HEK293 (cell line): ENCODE measurements around the gene RFX2.

ENCODE experiments used
- AEBP2 ChIP-seq: fragments of 450-650 bp; formaldehyde crosslinking; IDR thresholded peaks from 2 replicates; pipeline ENCODE4 v1.5.1; 2016; ENCODE audit warnings: missing biosample characterization, missing genetic modification characterization, borderline replicate concordance
- ELK4 ChIP-seq: IDR thresholded peaks from 2 replicates; pipeline ENCODE4 v1.6.1; 2011; ENCODE audit warnings: mild to moderate bottlenecking, low read depth, low read length, borderline replicate concordance
- IKZF3 ChIP-seq: fragments of 450-650 bp; IDR thresholded peaks from 2 replicates; pipeline ENCODE4 v1.5.0; 2018; ENCODE audit warnings: missing biosample characterization, mild to moderate bottlenecking, missing genetic modification characterization, moderate library complexity
- KLF8 ChIP-seq: fragments of 450-650 bp; formaldehyde crosslinking; IDR thresholded peaks from 2 replicates; pipeline ENCODE4 v1.5.1; 2016; ENCODE audit warnings: missing biosample characterization, missing genetic modification characterization
- MEIS1 ChIP-seq: sonication (generic); formaldehyde crosslinking; IDR thresholded peaks from 2 replicates; pipeline ENCODE4 v1.8.1; 2022; ENCODE audit warnings: missing genetic modification reagents, mild to moderate bottlenecking, borderline replicate concordance
- OSR2 ChIP-seq: fragments of 450-650 bp; formaldehyde crosslinking; IDR thresholded peaks from 2 replicates; pipeline ENCODE4 v1.5.1; 2016; ENCODE audit warnings: missing biosample characterization, missing genetic modification characterization
- TCF7L2 ChIP-seq: IDR thresholded peaks from 2 replicates; pipeline ENCODE4 v1.6.1; 2011; ENCODE audit warnings: low read depth, mild to moderate bottlenecking, inconsistent platforms, low read length, moderate library complexity, borderline replicate concordance
- ZBTB10 ChIP-seq: fragments of 450-650 bp; formaldehyde crosslinking; IDR thresholded peaks from 2 replicates; pipeline ENCODE4 v1.5.1; 2016; ENCODE audit warnings: missing biosample characterization, missing genetic modification characterization
- ZBTB11 ChIP-seq: fragments of 450-650 bp; formaldehyde crosslinking; conservative IDR thresholded peaks from 2 replicates; pipeline ENCODE4 v1.5.1; 2016; ENCODE audit warnings: low read depth, missing biosample characterization, missing genetic modification characterization
- ZBTB17 ChIP-seq: fragments of 450-650 bp; formaldehyde crosslinking; IDR thresholded peaks from 2 replicates; pipeline ENCODE4 v1.5.1; 2016; ENCODE audit warnings: missing biosample characterization, missing genetic modification characterization
- ZBTB20 ChIP-seq: fragments of 450-650 bp; formaldehyde crosslinking; IDR thresholded peaks from 2 replicates; pipeline ENCODE4 v1.5.1; 2016; ENCODE audit warnings: missing biosample characterization, missing genetic modification characterization
- ZFHX2 ChIP-seq: fragments of 450-650 bp; formaldehyde crosslinking; conservative IDR thresholded peaks from 2 replicates; pipeline ENCODE4 v1.5.1; 2016; ENCODE audit warnings: missing biosample characterization, missing genetic modification characterization
- ZFP69B ChIP-seq: fragments of 450-650 bp; formaldehyde crosslinking; IDR thresholded peaks from 2 replicates; pipeline ENCODE4 v1.5.1; 2016; ENCODE audit warnings: missing biosample characterization, missing genetic modification characterization
- ZIC2 ChIP-seq: fragments of 450-650 bp; formaldehyde crosslinking; IDR thresholded peaks from 2 replicates; pipeline ENCODE4 v1.5.1; 2016; ENCODE audit warnings: missing biosample characterization, missing genetic modification characterization
- ZNF133 ChIP-seq: fragments of 450-650 bp; formaldehyde crosslinking; IDR thresholded peaks from 2 replicates; pipeline ENCODE4 v1.5.1; 2016; ENCODE audit warnings: missing biosample characterization, missing genetic modification characterization
- ZNF19 ChIP-seq: fragments of 450-650 bp; formaldehyde crosslinking; IDR thresholded peaks from 2 replicates; pipeline ENCODE4; 2016; ENCODE audit warnings: missing biosample characterization, missing genetic modification characterization, low read depth
- ZNF211 ChIP-seq: fragments of 450-650 bp; formaldehyde crosslinking; IDR thresholded peaks from 2 replicates; pipeline ENCODE4 v1.5.1; 2016; ENCODE audit warnings: low read depth, missing biosample characterization, missing genetic modification characterization
- ZNF221 ChIP-seq: fragments of 450-650 bp; formaldehyde crosslinking; IDR thresholded peaks from 2 replicates; pipeline ENCODE4 v1.5.1; 2017; ENCODE audit warnings: missing biosample characterization, missing genetic modification characterization, borderline replicate concordance
- ZNF366 ChIP-seq: fragments of 450-650 bp; formaldehyde crosslinking; conservative IDR thresholded peaks from 2 replicates; pipeline ENCODE4 v1.5.1; 2016; ENCODE audit warnings: missing biosample characterization, missing genetic modification characterization
- ZNF404 ChIP-seq: fragments of 450-650 bp; formaldehyde crosslinking; IDR thresholded peaks from 2 replicates; pipeline ENCODE4 v1.5.1; 2017; ENCODE audit warnings: missing biosample characterization, missing genetic modification characterization
- ZNF433 ChIP-seq: fragments of 450-650 bp; formaldehyde crosslinking; IDR thresholded peaks from 2 replicates; pipeline ENCODE4 v1.5.1; 2016; ENCODE audit warnings: missing biosample characterization, missing genetic modification characterization, low read depth
- ZNF513 ChIP-seq: fragments of 450-650 bp; IDR thresholded peaks from 2 replicates; pipeline ENCODE4 v1.5.1; 2018; ENCODE audit warnings: missing biosample characterization, missing genetic modification characterization
- ZNF548 ChIP-seq: fragments of 450-650 bp; formaldehyde crosslinking; IDR thresholded peaks from 2 replicates; pipeline ENCODE4 v1.5.1; 2016; ENCODE audit warnings: missing biosample characterization, missing genetic modification characterization
- ZNF560 ChIP-seq: fragments of 450-650 bp; formaldehyde crosslinking; IDR thresholded peaks from 2 replicates; pipeline ENCODE4 v1.5.1; 2017; ENCODE audit warnings: missing biosample characterization, missing genetic modification characterization, borderline replicate concordance
- ZNF623 ChIP-seq: fragments of 450-650 bp; formaldehyde crosslinking; IDR thresholded peaks from 2 replicates; pipeline ENCODE4 v1.5.1; 2016; ENCODE audit warnings: missing biosample characterization, missing genetic modification characterization
- ZNF677 ChIP-seq: fragments of 450-650 bp; IDR thresholded peaks from 2 replicates; pipeline ENCODE4 v1.5.0; 2018; ENCODE audit warnings: missing biosample characterization, mild to moderate bottlenecking, missing genetic modification characterization, moderate library complexity
- ZSCAN18 ChIP-seq: fragments of 450-650 bp; formaldehyde crosslinking; IDR thresholded peaks from 2 replicates; pipeline ENCODE4 v1.5.1; 2016; ENCODE audit warnings: missing biosample characterization, missing genetic modification characterization

RFX2 gene

GRCh38 chr19:6110360-6110977 is at the start of gene RFX2 (continued):
- TF ChIP-seq AEBP2 (tag by site-specific recombination) (no peak), ELK4 (no peak), ZNF404 (tag by site-specific recombination) (no peak), ZNF560 (tag by site-specific recombination) (no peak), ZIC2 (no peak), ZBTB17 (no peak), OSR2 (tag by site-specific recombination) (no peak), ZNF366 (tag by site-specific recombination) (no peak), ZNF211 (tag by site-specific recombination) (no peak), ZBTB20 (tag by site-specific recombination) (no peak), MEIS1 (CRISPR knock-in tag) (no peak), ZNF19 (tag by site-specific recombination) (no peak), ZNF548 (tag by site-specific recombination) (no peak), ZFP69B (tag by site-specific recombination) (no peak), ZNF221 (no peak), ZFHX2 (peak; percentile 92), ZBTB11 (tag by site-specific recombination) (no peak), ZNF433 (tag by site-specific recombination) (no peak), ZNF133 (tag by site-specific recombination) (no peak), KLF8 (tag by site-specific recombination) (peak; percentile 65; the same call in 1 of the 2 replicates), ZSCAN18 (tag by site-specific recombination) (no peak), ZBTB10 (tag by site-specific recombination) (no peak), ZNF623 (tag by site-specific recombination) (no peak), ZNF677 (tag by site-specific recombination) (no peak), TCF7L2 (no peak), ZNF513 (tag by site-specific recombination) (no peak), IKZF3 (peak; percentile 20; the same call in 1 of the 2 replicates)
